Stimulated activated CD8-positive, alpha-beta memory T cell treated with anti-CD3 and anti-CD28 coated beads, Interleukin-4, amount 100 ng/mL, for 24 hours (primary cell): ENCODE measurements around the gene TFEC.
"Not testable (repeated sequence)": the region's sequence is repeated elsewhere in the genome, so short reads cannot be mapped to it uniquely, and the experiment has no call there.

Experiments used
- DNase-seq: peaks from one replicate; pipeline ENCODE4 v3.0.0-alpha.2; 2020; ENCODE audit warnings: low read depth

TFEC gene

DNA sequence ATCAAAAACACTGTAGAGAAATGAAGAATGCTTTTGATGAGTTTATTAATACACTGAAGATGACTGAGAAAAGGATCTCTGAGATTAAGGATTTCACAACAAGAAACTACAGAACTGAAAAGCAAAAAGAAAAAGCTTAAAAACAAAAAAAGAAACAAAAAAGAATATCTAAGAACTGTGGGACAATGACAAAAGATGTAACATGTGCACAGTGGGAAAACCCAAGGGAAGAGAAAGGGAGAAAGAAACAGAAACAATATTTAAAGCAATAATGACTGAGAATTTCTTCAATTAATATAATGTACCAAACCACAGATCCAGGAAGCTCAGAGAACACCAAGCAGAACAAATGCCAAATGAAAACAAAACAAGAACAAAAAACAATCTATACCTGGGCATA, 42.2 kb downstream of the TFEC start:
- no peak for DNase-seq

DNA sequence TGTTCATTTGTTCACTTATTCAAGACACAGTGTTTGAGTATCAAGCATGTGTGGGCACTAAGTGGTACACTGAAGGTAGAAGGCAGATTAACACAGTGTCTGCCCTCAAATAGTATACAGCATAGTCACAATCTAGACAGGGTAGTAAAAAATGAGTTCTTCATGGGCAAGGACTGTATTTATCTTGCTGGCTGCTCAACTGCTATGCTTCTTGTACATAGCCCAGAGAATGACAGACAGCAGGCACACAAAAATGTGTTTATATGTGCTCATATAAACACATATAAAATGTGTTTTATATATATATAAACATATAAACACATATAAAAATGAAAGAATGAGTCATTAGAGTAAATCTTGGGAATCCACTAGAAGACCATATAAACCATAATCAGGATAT, 43.1 kb downstream of the TFEC start:
- no peak for DNase-seq

DNA sequence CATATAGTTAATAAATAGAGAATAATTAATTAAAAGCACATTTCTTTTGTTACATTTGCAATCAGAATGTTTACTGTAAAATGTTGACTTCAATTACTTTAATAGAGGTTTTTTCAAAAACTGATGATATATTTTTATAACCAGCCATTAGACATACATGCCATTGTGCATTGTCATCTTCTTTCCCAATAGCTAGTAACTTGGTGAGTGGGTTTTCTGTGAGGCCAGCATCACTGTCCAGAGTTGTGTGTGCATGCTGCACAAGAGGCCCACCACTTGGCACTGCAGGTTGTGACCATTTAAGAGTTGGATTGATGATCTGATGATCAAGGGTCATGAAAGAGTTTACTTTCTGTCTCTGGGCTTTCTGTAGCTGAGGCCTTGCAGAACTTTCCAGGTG, 46.5 kb downstream of the TFEC start:
- no peak for DNase-seq

DNA sequence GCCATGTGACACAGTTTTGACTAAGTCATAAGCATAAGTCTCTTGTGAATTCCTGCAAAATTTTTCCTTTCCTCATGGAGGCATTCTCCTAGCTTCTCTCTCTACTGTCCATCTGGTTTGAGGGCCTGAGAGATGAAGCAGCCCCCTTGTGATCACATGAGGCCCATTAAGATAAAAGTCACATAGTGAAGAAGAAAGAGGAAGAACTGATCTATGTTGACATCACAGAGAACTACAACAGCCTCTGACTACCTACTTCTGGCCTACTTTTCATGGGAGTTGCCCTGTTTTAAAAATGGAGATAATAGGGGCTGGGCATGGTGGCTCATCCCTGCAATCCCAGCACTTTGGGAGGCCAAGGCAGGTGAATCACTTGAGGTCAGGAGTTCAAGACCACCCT, 50.4 kb downstream of the TFEC start:
- DNase-seq, result no peak

DNA sequence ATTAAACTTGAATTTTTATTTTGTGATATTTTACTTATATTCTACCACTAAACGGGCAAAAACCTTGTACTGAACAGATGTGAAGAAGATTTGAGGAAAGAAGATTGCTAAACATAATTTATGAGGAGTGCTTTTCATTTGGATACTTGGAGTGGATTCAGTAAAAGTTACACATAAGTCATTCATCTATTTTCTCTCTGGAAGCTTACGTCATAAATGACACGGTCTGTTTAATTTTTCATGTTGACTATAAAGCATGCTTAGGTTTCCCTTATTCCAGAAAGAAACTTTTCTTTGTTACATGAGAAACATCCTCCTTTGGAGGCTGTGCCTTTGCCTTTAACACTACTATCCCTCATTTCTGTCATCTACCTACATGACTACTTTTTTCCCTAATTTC, 53.9 kb downstream of the TFEC start:
- DNase-seq, result no peak

DNA sequence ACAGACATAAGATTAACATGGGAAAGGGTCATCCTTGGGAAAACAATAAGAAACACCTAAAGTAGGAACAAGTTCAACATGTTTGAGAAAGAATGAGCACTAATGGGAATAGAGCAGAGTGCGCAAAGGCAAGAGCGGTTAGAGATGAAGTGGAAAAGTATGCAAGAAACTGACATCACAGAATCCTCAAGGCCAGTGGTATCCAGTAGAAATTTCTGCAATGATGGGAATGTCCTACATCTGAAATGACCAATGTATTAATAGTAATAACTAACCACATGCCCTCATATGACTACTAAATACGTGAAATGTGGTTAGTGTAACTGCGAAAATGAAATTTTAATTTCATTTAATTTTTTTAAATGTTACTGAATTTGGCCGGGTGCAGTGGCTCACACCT, 54.8 kb downstream of the TFEC start:
- DNase-seq, result no peak

DNA sequence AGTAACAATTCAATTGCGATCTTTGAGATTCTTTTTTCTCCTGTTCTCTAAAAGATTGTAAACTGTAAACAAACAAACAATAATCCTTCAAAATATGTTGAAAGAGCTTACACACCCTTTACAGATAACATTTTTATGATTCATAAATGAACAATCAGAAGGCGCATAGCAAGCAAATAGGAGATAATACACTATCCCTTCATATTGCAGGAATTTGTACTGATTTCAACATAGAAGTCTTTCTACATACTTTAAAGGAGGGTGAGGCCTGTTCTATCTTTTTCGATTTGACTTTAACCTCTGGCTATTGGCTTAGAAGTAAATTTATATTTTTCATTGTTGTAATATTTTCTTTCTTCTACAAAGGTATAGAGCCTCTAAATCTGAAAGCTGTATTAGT, 57.2 kb downstream of the TFEC start:
- DNase-seq, result no peak

DNA sequence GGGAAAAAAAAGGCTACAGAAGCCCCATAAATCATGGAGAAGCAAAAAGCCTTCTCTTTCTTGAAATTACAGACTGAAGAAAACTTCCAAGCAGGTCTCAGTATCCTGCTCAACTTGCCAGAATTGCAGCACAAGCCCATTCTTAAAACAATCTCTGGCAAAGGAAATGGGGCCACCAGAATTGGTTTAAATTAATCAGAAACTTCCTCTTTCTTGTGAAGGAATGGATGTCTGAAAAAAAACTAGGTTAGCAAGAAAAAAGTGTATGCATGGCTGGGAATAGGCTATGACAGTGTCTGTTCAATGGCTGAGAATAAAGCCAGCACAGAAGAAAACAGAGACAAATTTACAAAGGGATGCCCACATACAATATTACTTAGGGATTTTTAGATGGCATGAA, 59.1 kb downstream of the TFEC start:
- DNase-seq, result no peak

DNA sequence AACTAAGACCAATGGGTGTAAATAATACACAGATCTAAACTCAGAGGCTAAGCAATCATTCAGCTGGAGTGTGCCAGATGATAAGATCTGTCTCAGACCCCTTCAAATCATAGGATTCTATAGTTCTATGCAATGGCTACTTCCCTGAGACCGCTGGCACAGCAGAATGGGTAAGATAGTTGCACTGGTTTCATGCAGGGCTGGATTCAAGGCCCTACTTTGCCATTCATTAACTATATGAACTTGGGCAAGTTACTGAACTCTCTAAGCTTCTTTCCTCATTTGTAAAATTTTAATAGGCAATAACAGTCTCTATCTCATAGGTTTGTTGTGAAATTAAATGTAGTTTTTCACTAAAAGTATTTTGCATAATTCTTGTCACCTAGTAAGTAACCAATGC, 62.0 kb downstream of the TFEC start:
- no peak for DNase-seq

DNA sequence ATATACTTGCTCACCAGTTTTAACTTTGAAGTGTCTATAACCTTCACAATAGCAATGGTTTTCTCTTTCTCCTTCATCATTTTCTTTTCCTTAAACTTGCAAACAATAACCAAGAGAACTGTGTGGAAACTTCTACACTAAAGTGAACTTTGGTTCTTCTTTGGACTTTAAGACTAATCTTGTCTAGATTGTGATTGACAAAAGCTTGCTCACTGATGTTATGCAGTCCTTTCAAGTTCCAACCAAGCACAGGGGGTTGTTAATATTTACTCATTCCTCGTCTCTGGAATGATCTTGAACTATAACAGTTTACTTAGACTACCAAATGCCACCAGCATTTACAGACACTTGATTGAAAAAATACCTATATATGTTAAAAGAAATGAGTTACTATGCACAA, 62.4 kb downstream of the TFEC start:
- no peak for DNase-seq

DNA sequence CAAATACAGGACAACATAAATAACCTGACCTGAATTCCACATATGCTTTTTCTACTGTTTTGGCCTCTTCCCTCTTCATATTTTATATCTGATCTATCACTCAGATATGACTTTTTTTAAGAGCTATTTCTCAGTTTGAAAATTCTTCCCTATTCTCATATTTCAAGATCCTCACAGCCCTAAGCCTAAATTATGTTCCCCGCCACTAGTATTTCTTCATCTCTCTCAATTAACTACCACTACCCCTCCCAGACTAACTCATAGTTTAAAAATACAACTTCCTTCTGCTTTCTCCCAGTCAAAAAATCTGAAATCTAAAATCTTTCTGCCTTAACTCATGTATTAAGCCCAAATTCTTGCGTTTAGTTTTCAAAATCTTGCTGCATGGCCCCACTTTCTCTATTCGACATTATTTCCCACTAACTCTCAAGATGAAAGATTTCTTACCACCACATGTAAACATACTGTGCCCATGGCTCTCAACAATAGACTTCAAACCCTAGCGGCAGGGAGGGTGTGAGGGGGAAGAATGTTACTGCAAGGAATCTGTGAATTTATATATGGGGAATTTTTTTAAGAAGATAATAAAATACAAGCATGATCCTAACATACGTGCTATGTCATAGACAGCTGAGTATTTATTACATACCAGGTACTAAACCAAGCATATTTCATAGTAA, 64.6 kb downstream of the TFEC start:
- no peak for DNase-seq

DNA sequence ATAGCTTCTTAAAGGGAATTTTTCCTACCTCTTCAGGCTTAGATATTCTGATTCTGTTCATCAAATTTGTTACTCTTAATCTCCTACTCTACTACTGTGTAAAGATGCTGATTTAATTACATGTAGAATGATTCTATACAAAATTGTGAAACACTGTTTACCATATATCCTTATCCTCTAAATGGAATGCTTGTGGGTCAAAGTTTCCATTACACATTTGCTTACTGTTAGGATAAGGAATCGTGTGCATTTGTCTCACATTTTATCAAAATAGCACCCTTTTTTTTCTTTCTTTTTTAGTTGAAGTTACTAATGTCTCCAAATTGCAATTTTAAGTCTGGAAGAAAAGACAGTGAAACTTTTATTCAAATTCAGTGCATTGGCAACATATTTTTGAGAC, 65.3 kb downstream of the TFEC start:
- DNase-seq, result no peak

DNA sequence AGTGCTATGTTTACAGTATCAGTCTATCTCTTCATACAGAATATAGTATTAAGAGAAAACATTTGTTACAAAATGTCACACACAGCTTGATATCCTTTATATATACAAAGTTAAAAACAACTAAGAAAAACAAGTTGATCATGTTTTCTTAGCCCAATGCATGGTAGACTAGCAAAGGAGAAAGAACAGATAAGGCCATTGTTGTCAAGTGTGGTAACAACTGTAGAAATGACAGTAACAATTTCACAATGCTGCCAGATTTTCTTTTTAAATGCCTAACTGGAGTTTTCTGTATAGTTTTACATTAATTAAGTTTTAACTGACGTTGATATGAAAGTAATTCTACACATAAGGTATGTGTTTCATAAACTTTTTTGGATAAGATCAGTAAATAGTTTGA, 65.8 kb downstream of the TFEC start:
- no peak for DNase-seq

DNA sequence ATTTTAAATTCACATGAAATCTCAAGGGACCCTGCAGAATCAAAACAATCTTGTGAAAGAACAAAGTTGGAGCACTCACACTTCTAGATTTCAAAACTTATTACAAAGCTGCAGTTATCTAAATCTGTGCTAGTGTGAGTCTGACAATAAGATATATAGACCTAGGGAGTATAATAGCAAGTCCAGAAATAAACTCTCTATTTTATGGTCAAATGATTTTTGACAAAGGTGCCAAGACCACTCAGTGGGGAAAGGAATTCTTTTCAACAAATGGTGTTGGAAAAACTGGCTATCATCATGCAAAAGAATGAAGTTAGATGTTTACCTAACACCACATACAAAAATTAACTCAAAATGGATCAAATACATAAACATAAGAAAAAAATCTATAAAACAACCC, 68.2 kb downstream of the TFEC start:
- DNase-seq, result no peak

DNA sequence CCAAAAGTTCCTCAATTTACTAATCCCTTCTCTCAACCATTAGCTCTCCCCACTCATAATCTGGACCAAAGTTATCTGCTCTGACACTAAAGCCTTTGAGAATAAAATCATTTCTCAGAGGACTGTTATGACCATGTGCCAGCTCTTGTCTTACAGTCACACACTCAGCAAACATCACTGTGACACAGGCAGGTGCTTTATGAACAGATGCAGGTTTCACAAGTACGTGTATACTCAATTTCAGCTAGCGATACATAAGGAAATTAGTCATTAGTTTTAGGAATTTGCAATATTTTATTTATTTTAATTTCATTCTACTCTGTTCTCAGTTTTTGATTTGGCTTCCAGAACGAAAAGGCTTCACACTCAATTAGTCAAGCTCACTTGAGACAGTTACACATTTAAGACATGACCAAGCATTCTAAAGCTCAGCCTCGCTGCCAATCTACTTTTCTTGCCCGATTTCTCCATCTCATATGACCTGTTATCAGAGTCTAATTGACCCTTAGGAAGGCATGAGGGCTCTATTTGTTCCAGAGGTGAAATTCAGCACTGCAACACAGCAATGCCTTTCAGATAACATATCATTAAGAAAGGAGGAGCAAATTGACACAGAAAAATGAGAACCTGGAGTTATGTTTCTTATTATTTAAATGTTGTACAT, 76.8 kb downstream of the TFEC start:
- DNase-seq, result no peak

DNA sequence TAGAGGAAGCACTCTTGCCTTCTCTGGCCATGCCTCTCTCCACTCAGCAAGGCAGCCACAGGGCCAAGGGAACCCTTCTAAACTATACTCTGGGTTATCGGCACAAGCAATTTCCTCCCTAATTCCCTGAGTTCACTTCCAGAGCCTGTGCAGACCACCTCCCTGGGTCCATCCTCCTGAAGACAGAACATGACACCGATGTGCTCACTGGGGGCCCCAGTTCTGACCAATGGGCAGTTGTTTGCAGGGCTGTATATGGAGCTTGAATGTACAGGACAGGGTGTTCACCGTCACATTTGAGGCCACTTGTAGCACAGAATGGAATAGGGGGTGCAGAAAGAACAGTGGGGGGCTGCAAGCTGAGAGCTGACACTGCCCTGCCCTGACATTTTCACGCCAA, 77.7 kb downstream of the TFEC start:
- DNase-seq, result no peak

DNA sequence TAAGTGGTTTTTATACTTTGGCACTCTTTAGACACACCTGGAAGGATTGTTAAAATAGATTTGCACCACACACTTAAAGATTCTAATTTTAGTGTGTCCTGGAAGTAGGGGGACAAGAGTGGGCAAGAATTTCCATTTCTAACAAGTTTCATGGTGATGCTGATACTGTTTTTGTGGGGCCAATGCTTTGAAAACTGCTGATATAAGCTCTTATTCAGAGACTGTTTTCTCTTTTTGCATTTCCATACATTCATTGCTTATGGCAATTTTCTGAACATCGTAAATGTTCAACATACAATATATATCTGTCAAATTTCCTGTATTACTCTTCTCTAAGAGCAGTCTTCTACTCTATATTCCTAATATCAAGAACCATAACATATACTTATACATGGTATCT, 79.0 kb downstream of the TFEC start:
- DNase-seq, result no peak

DNA sequence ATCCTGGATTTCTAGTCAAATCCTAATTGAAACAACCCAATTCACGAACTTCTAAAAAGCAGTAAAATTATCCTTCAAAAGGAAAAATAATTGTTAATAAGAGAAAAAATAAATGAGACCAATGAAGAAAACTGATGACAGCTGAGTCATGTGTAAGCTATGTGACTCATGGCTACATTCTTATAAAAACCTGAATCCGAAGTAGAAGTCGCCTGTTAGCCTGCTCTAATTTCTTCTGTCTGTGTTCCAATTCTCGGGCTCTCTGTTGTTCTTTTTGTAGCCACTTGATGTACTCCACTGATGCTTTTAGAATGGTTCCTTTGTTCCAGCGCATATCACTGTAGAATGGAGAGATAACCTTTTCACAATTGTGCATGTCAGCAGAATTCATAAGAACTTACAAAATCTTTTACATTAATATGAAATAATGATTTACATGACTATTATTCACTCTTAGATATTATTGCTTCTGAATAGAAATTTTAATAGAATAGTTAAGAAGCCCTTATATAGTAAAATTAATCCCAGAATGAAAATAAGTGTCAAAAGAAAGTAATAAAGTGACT, 88.8 kb downstream of the TFEC start:
- no peak for DNase-seq

DNA sequence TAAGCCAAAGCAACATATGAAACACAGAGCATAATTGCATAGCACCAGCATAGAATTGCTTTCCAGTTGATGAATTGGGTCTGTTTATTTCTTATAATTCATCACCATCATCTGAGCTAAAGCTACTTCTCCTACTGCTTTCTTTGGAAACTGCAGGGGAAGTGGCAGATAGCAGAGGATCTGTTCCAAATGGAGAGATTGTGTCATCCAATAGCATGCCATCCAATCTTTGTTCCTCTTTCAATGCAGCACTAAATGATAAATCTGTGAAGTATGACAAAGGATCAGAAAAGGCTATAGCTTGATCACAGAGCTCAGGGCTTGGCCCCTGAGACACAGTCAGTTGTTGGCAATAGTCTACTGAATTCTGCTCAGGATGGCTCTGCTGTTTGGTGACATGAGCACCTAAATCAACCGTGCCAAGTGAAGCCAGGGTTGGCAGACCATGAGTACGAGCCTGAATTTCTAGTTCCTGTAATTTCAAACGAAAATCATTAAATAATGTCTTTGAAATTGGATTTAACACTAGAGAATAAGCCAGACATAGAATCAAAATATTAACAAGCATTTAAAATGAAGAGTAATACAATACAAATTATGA, 90.0 kb downstream of the TFEC start:
- DNase-seq, result no peak

DNA sequence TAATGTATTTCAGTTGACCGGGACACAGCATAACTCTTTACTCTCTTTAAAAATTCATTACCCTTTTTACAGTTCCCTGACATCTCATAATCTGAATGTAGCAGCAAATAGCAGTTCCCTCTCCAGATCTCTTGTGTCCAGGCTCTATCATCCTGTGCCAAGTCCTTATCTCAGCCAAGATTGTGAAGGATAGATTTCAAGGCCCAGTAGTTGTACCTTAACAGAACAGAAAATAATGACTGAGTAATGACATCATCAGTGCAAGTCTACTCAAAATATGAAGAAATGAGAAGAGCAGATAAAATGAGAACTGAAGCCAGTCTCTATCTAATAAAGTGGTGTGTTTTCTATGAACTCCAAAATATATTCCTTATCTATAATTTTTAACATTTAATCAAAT, 92.6 kb downstream of the TFEC start:
- no peak for DNase-seq

DNA sequence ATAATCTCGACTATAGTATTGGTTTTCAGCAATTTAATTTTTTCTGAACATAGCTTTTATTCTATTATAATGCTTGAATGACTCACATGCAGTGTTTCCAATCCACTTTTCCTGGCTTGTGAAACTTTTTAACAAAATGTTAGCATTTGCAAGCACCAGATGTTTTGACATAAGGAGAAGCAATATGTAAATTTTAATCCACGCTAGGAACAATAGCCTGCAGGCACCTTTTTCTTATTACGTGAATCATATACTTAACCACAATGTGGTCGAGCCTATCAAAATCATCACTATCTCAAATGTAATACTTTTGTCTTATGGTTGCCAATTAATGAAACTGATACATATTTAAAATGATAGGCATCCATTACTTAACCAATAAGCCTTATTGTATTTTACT, 97.1 kb downstream of the TFEC start:
- DNase-seq, result no peak

DNA sequence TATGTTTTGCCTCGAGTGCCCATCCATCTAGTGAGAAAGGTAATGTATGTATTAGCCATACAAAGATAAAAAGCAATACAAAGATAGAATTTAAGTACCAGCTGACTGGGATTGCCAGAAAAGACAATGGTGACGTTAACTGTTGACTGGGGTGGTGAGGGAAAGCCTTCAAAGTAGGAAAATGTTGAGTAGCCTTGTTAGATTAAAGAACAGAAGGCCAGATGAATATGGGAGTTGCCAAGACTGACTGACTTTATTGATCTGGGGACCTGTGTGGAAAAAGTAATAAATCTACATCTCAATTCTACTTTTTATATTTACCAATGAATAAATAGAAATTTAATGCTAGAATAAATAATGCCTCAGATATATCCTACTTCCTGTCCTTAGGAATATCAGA, 97.7 kb downstream of the TFEC start:
- no peak for DNase-seq

DNA sequence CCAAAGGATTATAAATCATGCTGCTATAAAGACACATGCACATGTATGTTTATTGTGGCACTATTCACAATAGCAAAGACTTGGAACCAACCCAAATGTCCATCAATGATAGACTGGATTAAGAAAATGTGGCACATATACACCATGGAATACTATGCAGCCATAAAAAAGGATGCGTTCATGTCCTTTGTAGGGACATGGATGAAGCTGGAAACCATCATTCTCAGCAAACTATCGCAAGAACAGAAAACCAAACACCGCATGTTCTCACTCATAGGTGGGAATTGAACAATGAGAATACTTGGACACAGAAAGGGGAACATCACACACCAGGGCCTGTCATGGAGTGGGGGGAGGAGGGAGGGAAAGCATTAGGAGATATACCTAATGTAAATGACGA, 100.4 kb downstream of the TFEC start:
- not testable (repeated sequence) for DNase-seq

DNA sequence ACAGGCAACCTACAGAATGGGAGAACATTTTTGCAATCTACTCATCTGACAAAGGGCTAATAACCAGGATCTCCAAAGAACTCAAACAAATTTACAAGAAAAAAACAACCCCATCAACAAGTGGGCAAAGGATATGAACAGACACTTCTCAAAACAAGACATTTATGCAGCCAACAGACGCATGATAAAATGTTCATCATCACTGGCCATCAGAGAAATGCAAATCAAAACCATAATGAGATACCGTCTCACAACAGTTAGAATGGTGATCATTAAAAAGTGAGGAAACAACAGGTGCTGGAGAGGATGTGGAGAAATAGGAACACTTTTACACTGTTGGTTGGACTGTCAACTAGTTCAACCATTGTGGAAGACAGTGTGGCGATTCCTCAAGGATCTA, 100.8 kb downstream of the TFEC start:
- DNase-seq, result not testable (repeated sequence)
